GM12878 (cell line): ENCODE measurements around the gene DYRK1B. TPM values are rescaled to one million over a fixed set of nuclear protein-coding genes. Genes with fewer than 3 reads are reported as not detected.
A peak's percentile ranks its signal among the peaks of the same experiment; 100 is the strongest.

ENCODE experiments used
- CBFB ChIP-seq: IDR thresholded peaks from 2 replicates; pipeline ENCODE4 v1.6.1; 2016; ENCODE audit warnings: antibody characterized with exemption, low read depth
- CBX3 ChIP-seq: fragments of 200-600 bp; sonication (generic); IDR thresholded peaks from 2 replicates; pipeline ENCODE4 v1.6.1; 2016; ENCODE audit warnings: low read depth, borderline replicate concordance
- CEBPB ChIP-seq, 2 experiments: fragments of 150-350 bp in 1 of 2; IDR thresholded peaks; 2 replicates each; pipeline ENCODE4 v1.6.1; 2012 to 2014; ENCODE audit warnings: low read depth in 2 of 2, low read length in 2 of 2, borderline replicate concordance in 1 of 2, inconsistent platforms in 1 of 2
- CREB1 ChIP-seq: IDR thresholded peaks from 2 replicates; pipeline ENCODE4 v1.6.1; 2012; ENCODE audit warnings: low read depth, mild to moderate bottlenecking, inconsistent platforms
- DPF2 ChIP-seq: fragments of 450-650 bp; IDR thresholded peaks from 2 replicates; pipeline ENCODE4 v1.6.1; 2017; ENCODE audit warnings: mild to moderate bottlenecking
- EGR1 ChIP-seq, 2 experiments: IDR thresholded peaks; 1 replicate in 1 of 2; 2 replicates in 1 of 2; pipeline ENCODE4 v1.6.1; 2011 to 2012; ENCODE audit warnings: low read depth in 2 of 2, low read length in 2 of 2, borderline replicate concordance in 1 of 2, mild to moderate bottlenecking in 1 of 2, moderate library complexity in 1 of 2
- FOS ChIP-seq: IDR thresholded peaks from 3 replicates; pipeline ENCODE4 v1.6.1; 2011; ENCODE audit warnings: borderline replicate concordance; ENCODE audit not compliant: insufficient read length; ENCODE audit errors: extremely low read depth
- HCFC1 ChIP-seq: fragments of 150-350 bp; IDR thresholded peaks from 2 replicates; pipeline ENCODE4 v1.6.1; 2014; ENCODE audit warnings: low read length
- IKZF1 ChIP-seq: fragments of 450-650 bp; conservative IDR thresholded peaks from 2 replicates; pipeline ENCODE4 v1.6.1; 2017; ENCODE audit warnings: antibody characterized with exemption, mild to moderate bottlenecking
- IRF4 ChIP-seq: IDR thresholded peaks from 2 replicates; pipeline ENCODE4 v1.6.1; 2011; ENCODE audit warnings: low read depth, low read length
- JUNB ChIP-seq: IDR thresholded peaks from 2 replicates; pipeline ENCODE4 v1.6.1; 2016; ENCODE audit warnings: antibody characterized with exemption, mild to moderate bottlenecking
- NRF1 ChIP-seq: conservative IDR thresholded peaks from 2 replicates; pipeline ENCODE4 v1.6.1; 2011; ENCODE audit warnings: mild to moderate bottlenecking, low read depth, low read length, improper control_type of control experiment
- SMAD1 ChIP-seq: fragments of 450-650 bp; IDR thresholded peaks from 2 replicates; pipeline ENCODE4 v1.6.1; 2018; ENCODE audit warnings: mild to moderate bottlenecking, low read depth; ENCODE audit not compliant: partially characterized antibody
- SREBF2 ChIP-seq: IDR thresholded peaks from 2 replicates; pipeline ENCODE4 v1.6.1; 2012; ENCODE audit warnings: mild to moderate bottlenecking, low read length
- STAT1 ChIP-seq: fragments of 450-650 bp; conservative IDR thresholded peaks from 2 replicates; pipeline ENCODE4 v1.6.1; 2014; ENCODE audit warnings: antibody characterized with exemption, mild to moderate bottlenecking
- SUZ12 ChIP-seq: fragments of 200-600 bp; sonication (generic); IDR thresholded peaks from one replicate; pipeline ENCODE4 v1.6.1; 2018; ENCODE audit warnings: antibody characterized with exemption, mild to moderate bottlenecking; ENCODE audit not compliant: unreplicated experiment
- TBL1XR1 ChIP-seq: IDR thresholded peaks from 2 replicates; pipeline ENCODE4 v1.6.1; 2012; ENCODE audit warnings: low read depth, low read length, improper control_type of control experiment
- polyA plus RNA-seq, 11 experiments: library from polyadenylated mRNA; depleted of rRNA in 4 of 11; unstranded in 6 of 11; stranded (reverse) in 5 of 11; fragments of >200 nt; fragmentation: Nextera tagmentation in 4 of 11; fragmentation: Illumina TruSeq in 1 of 11; extraction: Ambion mirVana in 4 of 11; extraction: Trizol in 1 of 11; gene quantifications; 1 replicate in 1 of 11; 2 replicates in 10 of 11; pipeline versions ENCODE4 v1.2.1 to v1.2.3, GENCODE V29; 2011 to 2016; ENCODE audit warnings: inconsistent platforms in 2 of 11, missing spikeins in 2 of 11, low read depth in 1 of 11
- total RNA-seq, 4 experiments: library from RNA; depleted of rRNA in 3 of 4; stranded (reverse); fragments of >200 nt in 3 of 4; fragmentation: Illumina TruSeq in 1 of 4; extraction: Trizol in 1 of 4; gene quantifications; 2 replicates each; pipeline versions ENCODE4 v1.2.1 to v1.2.3, GENCODE V29; 2013 to 2021
- TF ChIP-seq, protein P1 (sequence below): fragments of 450-650 bp; IDR thresholded peaks from 2 replicates; pipeline ENCODE4 v1.6.1; 2016; ENCODE audit warnings: mild to moderate bottlenecking
- TF ChIP-seq, protein P2 (sequence below): fragments of 450-650 bp; IDR thresholded peaks from 2 replicates; pipeline ENCODE4 v1.6.1; 2017; ENCODE audit warnings: mild to moderate bottlenecking, moderate library complexity
- TF ChIP-seq, protein P3 (sequence below): fragments of 450-650 bp; IDR thresholded peaks from 2 replicates; pipeline ENCODE4 v1.6.1; 2018; ENCODE audit warnings: mild to moderate bottlenecking, low read depth, moderate library complexity; ENCODE audit not compliant: partially characterized antibody
- TF ChIP-seq, protein P4 (sequence below): IDR thresholded peaks from 2 replicates; pipeline ENCODE4 v1.6.1; 2011; ENCODE audit warnings: low read depth, mild to moderate bottlenecking, low read length, moderate library complexity, borderline replicate concordance; ENCODE audit errors: extremely low read depth

Gene DYRK1B
- total and polyA plus RNA-seq, 10 of the 15 experiments (the other 5 are each of a cell fraction or from before 2014, with no cell fraction given) = 0.07 to 10.2 (median 3.4) TPM; not detected in 1

DNA sequence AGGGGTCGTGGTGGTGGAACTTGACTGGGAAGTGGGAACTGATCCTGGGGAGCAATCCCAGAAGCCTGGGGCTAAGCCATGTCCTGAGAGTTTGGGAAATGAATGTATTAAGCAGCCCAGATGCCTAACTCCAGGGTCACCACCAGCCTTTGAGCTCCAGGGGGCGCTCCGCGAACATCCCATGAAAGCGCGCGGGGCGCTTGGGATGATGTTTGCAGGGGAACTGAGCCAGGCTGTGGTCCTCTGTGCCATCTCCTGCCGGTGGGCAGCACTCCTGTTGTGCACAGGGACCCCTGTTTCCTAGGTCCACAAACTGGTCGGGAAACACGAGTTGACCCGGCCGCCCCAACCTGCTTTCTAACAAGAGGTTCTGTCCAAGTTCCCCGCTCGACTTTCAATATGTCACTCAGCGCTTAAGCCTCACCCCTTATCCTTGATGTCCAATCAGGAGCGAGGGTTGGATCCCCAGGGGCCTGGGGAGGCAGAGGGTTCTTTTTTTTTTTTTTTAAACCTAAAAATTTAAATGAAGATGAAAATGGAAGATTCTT is 40.9 kb downstream of the DYRK1B start (continued):
- no peak for TF ChIP-seq NRF1
- no peak for TF ChIP-seq IRF4
- TF ChIP-seq CBFB = no peak
- TF ChIP-seq EGR1 (IDR thresholded peaks at IDR 0.05; ENCODE audit: borderline replicate concordance in 1 of 2, low read depth in 2 of 2, low read length in 2 of 2) = no peak
- TF ChIP-seq, protein P1, sequence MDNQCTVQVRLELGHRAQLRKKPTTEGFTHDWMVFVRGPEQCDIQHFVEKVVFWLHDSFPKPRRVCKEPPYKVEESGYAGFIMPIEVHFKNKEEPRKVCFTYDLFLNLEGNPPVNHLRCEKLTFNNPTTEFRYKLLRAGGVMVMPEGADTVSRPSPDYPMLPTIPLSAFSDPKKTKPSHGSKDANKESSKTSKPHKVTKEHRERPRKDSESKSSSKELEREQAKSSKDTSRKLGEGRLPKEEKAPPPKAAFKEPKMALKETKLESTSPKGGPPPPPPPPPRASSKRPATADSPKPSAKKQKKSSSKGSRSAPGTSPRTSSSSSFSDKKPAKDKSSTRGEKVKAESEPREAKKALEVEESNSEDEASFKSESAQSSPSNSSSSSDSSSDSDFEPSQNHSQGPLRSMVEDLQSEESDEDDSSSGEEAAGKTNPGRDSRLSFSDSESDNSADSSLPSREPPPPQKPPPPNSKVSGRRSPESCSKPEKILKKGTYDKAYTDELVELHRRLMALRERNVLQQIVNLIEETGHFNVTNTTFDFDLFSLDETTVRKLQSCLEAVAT = 0 out of 2 replicates have a peak, but pooled peaks have one; percentile 51
- TF ChIP-seq CBX3 = no peak
- TF ChIP-seq SUZ12 = no peak
- TF ChIP-seq, protein P2, sequence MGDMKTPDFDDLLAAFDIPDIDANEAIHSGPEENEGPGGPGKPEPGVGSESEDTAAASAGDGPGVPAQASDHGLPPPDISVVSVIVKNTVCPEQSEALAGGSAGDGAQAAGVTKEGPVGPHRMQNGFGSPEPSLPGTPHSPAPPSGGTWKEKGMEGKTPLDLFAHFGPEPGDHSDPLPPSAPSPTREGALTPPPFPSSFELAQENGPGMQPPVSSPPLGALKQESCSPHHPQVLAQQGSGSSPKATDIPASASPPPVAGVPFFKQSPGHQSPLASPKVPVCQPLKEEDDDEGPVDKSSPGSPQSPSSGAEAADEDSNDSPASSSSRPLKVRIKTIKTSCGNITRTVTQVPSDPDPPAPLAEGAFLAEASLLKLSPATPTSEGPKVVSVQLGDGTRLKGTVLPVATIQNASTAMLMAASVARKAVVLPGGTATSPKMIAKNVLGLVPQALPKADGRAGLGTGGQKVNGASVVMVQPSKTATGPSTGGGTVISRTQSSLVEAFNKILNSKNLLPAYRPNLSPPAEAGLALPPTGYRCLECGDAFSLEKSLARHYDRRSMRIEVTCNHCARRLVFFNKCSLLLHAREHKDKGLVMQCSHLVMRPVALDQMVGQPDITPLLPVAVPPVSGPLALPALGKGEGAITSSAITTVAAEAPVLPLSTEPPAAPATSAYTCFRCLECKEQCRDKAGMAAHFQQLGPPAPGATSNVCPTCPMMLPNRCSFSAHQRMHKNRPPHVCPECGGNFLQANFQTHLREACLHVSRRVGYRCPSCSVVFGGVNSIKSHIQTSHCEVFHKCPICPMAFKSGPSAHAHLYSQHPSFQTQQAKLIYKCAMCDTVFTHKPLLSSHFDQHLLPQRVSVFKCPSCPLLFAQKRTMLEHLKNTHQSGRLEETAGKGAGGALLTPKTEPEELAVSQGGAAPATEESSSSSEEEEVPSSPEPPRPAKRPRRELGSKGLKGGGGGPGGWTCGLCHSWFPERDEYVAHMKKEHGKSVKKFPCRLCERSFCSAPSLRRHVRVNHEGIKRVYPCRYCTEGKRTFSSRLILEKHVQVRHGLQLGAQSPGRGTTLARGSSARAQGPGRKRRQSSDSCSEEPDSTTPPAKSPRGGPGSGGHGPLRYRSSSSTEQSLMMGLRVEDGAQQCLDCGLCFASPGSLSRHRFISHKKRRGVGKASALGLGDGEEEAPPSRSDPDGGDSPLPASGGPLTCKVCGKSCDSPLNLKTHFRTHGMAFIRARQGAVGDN = no peak
- peak; percentile 64; the same call in 1 of the 2 replicates for TF ChIP-seq DPF2
- TF ChIP-seq IKZF1 = peak; percentile 73
- TF ChIP-seq SREBF2 = no peak
- TF ChIP-seq, protein P3, sequence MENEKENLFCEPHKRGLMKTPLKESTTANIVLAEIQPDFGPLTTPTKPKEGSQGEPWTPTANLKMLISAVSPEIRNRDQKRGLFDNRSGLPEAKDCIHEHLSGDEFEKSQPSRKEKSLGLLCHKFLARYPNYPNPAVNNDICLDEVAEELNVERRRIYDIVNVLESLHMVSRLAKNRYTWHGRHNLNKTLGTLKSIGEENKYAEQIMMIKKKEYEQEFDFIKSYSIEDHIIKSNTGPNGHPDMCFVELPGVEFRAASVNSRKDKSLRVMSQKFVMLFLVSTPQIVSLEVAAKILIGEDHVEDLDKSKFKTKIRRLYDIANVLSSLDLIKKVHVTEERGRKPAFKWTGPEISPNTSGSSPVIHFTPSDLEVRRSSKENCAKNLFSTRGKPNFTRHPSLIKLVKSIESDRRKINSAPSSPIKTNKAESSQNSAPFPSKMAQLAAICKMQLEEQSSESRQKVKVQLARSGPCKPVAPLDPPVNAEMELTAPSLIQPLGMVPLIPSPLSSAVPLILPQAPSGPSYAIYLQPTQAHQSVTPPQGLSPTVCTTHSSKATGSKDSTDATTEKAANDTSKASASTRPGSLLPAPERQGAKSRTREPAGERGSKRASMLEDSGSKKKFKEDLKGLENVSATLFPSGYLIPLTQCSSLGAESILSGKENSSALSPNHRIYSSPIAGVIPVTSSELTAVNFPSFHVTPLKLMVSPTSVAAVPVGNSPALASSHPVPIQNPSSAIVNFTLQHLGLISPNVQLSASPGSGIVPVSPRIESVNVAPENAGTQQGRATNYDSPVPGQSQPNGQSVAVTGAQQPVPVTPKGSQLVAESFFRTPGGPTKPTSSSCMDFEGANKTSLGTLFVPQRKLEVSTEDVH = no peak
- 0 out of 2 replicates have a peak, but pooled peaks have one; percentile 7 for TF ChIP-seq CREB1
- TF ChIP-seq, protein P4, sequence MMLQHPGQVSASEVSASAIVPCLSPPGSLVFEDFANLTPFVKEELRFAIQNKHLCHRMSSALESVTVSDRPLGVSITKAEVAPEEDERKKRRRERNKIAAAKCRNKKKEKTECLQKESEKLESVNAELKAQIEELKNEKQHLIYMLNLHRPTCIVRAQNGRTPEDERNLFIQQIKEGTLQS = no peak
- TF ChIP-seq HCFC1 = no peak
- no peak for TF ChIP-seq TBL1XR1
- no peak for TF ChIP-seq JUNB
- TF ChIP-seq STAT1 = 0 out of 2 replicates have a peak, but pooled peaks have one; percentile 81
- no peak for TF ChIP-seq FOS
- TF ChIP-seq CEBPB (IDR thresholded peaks at IDR 0.05; ENCODE audit: borderline replicate concordance in 1 of 2, low read depth in 2 of 2, low read length in 2 of 2) = no peak
- TF ChIP-seq SMAD1 = no peak
